Small intestine (tissue), 7 donors: ENCODE measurements around the gene ZXDC. TPM values are rescaled to one million over a fixed set of nuclear protein-coding genes. Genes with fewer than 3 reads are reported as not detected.

Experiments
- DNase-seq, 2 donors: peaks; one replicate each; pipeline versions ENCODE4 v3.0.0 to v3.0.0-alpha.2; 2013
- FAIRE-seq: peaks from 2 replicates; lab custom pipeline; 2012; peaks lifted over from hg19 to GRCh38; lab: Jason Lieb, UNC
- H3K27ac ChIP-seq, 3 donors: one replicate each; pipeline ENCODE4 v1.5.1; 2013; ENCODE audit warnings: low read length in 2 of 3, mild to moderate bottlenecking in 2 of 3, control low read depth in 1 of 3, inconsistent platforms in 1 of 3, low read depth in 1 of 3, moderate library complexity in 1 of 3
- H3K27me3 ChIP-seq, 3 donors: one replicate each; pipeline ENCODE4 v1.6.1; 2013; ENCODE audit warnings: low read length in 3 of 3, inconsistent platforms in 1 of 3; ENCODE audit not compliant: control insufficient read depth in 3 of 3, insufficient read depth in 3 of 3
- H3K36me3 ChIP-seq, 3 donors: one replicate each; pipeline ENCODE4 v1.6.1; 2013; ENCODE audit warnings: low read length in 3 of 3, inconsistent platforms in 1 of 3, low read depth in 1 of 3, mild to moderate bottlenecking in 1 of 3, moderate library complexity in 1 of 3; ENCODE audit not compliant: control insufficient read depth in 3 of 3, insufficient read depth in 2 of 3
- H3K4me1 ChIP-seq, 3 donors: one replicate each; pipeline ENCODE4 v1.6.1; 2013; ENCODE audit warnings: low read length in 2 of 3, inconsistent platforms in 1 of 3, low read depth in 1 of 3, mild to moderate bottlenecking in 1 of 3, moderate library complexity in 1 of 3; ENCODE audit not compliant: control insufficient read depth in 3 of 3, insufficient read depth in 2 of 3
- H3K4me3 ChIP-seq, 3 donors: one replicate each; pipeline ENCODE4 v1.5.1; 2013; ENCODE audit warnings: low read length in 3 of 3, control low read depth in 1 of 3, inconsistent platforms in 1 of 3, low read depth in 1 of 3, mild to moderate bottlenecking in 1 of 3, moderate library complexity in 1 of 3
- H3K9me3 ChIP-seq, 2 donors: one replicate each; pipeline ENCODE4 v1.6.1; 2013; ENCODE audit warnings: low read depth in 1 of 2, low read length in 1 of 2; ENCODE audit not compliant: control insufficient read depth in 2 of 2, insufficient read depth in 1 of 2
- WGBS, 3 donors: extraction: QIAGEN DNeasy Blood & Tissue Kit; methylation state at CpG; one replicate each; pipeline ENCODE4 v1.1.7; 2013; 5-methylcytosine and 5-hydroxymethylcytosine counted together
- polyA plus RNA-seq, 4 donors: library from polyadenylated mRNA; stranded (reverse) in 3 of 4; unstranded in 1 of 4; fragments of 200-250 nt in 3 of 4; fragments of 120-200 nt in 1 of 4; gene quantifications; one replicate each; pipeline versions ENCODE4 v1.2.1 to v1.2.3, GENCODE V29; 2013
- donor health status: healthy with polysubstance abuse.
- donor health status: control.
- donor health status: control.
- donor health status: Bipolar disorder and iron deficiency.
- donor health status: healthy.

The ZXDC gene
- polyA plus RNA-seq, 4 donors: 10.0 to 35.9 (median 13.3) TPM

DNA sequence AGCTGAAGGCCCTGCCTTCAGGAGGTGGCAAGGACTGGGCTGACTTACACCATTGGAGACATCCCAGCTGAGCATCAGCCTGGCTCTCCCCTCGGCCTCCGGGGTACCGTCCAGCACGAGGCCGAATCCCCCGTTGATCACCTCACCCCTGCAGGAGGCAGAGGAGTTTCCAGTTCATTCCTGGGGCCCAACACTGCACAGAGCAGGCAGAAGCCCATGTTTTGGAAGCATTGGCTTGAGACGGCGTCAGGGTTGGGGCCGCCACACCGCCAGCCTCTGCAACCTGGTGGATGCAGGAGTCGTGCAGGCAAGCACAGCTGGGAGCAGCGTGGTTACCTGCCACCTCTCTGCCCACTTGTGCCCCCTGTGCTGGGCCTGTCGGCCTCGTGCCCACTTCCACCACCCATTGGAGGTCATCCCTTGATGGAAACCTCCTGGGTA is 7.7 kb upstream of the ZXDC start:
- no peak for DNase-seq
- no peaks in the 10 kb centered on the region for H3K27me3 ChIP-seq
- WGBS, 3 donors: 87 to 91% (median 89%) methylated on average over 14 of the region's 14 CpGs
- no peaks in the 10 kb centered on the region for H3K9me3 ChIP-seq
- FAIRE-seq: no peak
- peaks cover 0 to 15% (median 0%) of the 10 kb centered on the region in 3 donors for H3K4me1 ChIP-seq
- H3K4me3 ChIP-seq: no peak overlapping the region
- H3K36me3 ChIP-seq: no peaks in the 10 kb centered on the region
- no peak overlapping the region for H3K27ac ChIP-seq

DNA sequence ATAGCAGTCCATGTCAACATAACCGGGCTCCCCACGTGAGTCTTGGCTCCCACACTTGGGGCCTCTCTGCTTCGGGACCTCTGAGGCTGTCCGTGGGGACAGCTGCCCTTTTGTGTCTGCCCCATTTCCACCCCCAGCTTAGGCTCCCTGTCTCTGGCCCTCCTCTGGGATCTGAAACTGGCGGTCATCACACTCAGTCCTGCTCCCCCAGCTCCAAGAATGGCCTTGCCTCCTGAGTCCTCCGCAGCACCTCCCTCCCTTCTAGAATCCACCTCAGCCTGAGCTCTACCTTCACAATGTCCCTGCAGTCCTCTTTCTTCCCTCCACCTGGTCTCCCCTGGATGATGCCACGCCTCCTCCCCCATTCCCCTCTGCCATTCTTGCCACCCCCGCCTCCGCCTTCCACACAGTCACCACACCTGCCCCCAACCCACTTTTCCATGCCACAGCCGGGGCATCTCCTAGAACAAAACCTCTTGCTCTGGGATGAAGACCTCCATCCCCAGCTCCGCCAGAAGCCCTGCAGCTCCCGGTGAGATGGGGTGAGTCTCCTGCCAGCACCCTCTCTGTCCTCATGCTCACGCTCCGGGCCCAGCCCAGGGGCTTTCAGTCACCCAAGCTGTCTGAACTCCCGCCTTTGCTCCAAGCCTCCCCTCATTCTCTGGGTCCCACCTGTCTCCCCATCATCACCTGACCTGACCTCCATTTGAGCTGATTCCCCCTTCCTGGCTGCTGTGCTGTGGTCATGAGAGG is 7.0 kb upstream of the ZXDC start:
- Histone ChIP-seq H3K27ac (peak overlapping the region in 1 of 3 donors; percentile 16), H3K4me1 (peaks cover 0 to 15% (median 0%) of the 10 kb centered on the region in 3 donors), H3K36me3 (no peaks in the 10 kb centered on the region), H3K4me3 (no peak overlapping the region), H3K9me3 (no peaks in the 10 kb centered on the region), H3K27me3 (no peaks in the 10 kb centered on the region)
- DNase-seq: no peak
- FAIRE-seq: no peak
- WGBS, 3 donors: 84 to 96% (median 93%) methylated on average over 15 of the region's 15 CpGs

DNA sequence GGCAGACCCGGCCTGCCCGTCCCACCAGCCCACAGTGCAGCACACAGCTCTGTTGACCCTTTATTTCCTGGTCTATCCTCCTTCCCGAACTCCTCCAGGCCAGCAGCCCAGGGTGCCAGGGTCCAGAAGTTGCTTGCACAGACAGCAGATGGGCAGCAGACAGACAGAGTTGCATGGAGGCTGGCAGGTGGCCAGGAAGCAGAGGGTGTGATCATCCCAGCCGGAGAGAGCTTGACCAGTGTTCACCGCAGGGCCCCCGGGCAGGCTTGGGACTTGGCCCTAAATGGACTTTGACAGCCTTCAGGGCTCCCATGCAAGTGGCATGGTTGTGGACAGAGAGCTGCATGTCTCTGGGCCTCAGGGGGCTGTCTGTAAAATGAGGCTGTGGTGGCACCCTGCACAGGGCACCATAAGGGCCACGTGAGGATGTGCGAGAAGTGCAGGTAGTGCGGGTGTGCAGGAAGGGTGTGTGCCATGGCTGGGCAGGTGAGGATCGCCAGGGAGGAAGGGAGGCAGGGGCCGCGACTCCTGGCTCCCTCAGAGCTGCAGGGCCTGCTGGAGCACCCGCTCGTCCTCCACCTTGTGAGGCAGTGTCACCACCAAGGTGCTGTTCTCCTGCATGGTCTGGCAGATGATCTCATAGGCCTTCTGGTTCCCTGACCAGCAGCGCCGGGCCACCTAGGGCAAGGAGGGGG is 6.3 kb upstream of the ZXDC start:
- H3K27ac ChIP-seq: peak overlapping the region in 1 of 3 donors; percentile 48
- no peaks in the 10 kb centered on the region for H3K27me3 ChIP-seq
- no peaks in the 10 kb centered on the region for H3K9me3 ChIP-seq
- DNase-seq (peak; percentile 51 to 79), FAIRE-seq (no peak)
- 64 to 70% (median 66%) methylated on average over 12 to 16 of the region's 16 CpGs for WGBS, 3 donors
- peaks cover 0 to 15% (median 0%) of the 10 kb centered on the region in 3 donors for H3K4me1 ChIP-seq
- H3K36me3 ChIP-seq: no peaks in the 10 kb centered on the region
- no peak overlapping the region for H3K4me3 ChIP-seq

DNA sequence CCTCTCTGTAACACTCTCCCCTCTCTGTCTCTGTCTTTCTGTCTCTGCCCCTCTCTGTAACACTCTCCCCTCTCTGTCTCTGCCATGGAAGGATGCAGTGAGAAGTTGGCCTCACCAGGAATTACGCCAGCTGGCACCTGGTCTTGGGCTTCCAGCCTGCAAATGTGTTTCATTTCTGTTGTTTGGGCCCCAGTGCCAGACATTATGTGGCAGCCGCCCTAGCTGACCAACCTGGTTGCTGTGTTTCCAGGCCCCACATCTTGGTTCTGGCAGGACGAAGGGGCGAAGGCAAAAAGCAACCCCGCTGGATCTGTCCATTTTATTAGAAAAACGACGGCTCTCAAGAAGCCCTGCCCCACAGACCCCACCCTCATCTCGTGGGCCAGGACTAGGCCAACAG is 5.2 kb upstream of the ZXDC start:
- no peak overlapping the region for H3K27ac ChIP-seq
- H3K4me3 ChIP-seq: no peak overlapping the region
- FAIRE-seq: no peak
- no peaks in the 10 kb centered on the region for H3K9me3 ChIP-seq
- no peak for DNase-seq
- H3K27me3 ChIP-seq: no peaks in the 10 kb centered on the region
- H3K36me3 ChIP-seq: no peaks in the 10 kb centered on the region
- 72 to 89% (median 84%) methylated on average over 8 of the region's 8 CpGs for WGBS, 3 donors
- H3K4me1 ChIP-seq: peaks cover 0 to 20% (median 0%) of the 10 kb centered on the region in 3 donors

DNA sequence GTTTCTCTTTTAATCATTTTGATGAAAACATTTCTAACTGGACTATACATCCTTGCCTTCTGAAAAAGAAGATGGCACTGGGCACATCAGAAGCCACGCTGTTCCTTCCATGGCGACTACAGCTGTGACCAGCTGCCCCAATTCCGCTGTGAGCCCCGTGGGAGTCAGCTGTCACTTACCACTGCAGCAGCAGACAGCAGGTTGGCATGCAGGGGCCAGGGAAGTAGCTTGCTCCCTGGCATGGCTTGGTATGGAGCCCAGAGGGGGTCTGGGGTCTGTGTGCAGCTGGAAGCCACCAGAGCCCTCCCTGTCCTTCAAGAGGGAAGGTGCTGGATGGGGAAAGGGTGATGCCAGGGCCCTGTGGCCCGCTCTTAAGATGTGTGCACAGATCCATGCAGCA is 4.5 kb upstream of the ZXDC start:
- FAIRE-seq: no peak
- H3K27me3 ChIP-seq: no peaks in the 10 kb centered on the region
- H3K4me1 ChIP-seq: peaks cover 0 to 20% (median 0%) of the 10 kb centered on the region in 3 donors
- H3K4me3 ChIP-seq: no peak overlapping the region
- WGBS, 3 donors: 75 to 90% (median 84%) methylated on average over 5 of the region's 5 CpGs
- no peak for DNase-seq
- no peaks in the 10 kb centered on the region for H3K36me3 ChIP-seq
- H3K27ac ChIP-seq: no peak overlapping the region
- no peaks in the 10 kb centered on the region for H3K9me3 ChIP-seq

DNA sequence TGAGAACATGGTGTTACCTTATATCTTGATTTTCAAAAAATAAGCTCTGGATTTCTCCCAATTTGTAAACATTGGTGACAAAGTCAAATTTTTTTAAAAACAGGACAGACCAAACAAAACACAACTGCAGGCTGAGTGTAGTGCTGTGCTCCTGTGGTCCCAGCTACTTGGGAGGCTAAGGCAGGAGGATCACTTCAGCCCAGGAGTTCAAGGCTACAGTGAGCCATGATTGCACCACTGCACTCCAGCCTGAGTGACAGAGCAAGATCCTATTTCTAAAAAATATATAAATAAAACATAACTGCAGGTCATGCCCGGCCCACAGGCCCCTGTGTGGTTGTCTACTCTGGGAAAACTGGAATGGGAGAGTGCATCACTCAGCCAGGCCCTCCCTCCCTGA is 4.0 kb upstream of the ZXDC start:
- H3K4me3 ChIP-seq: no peak overlapping the region
- H3K27ac ChIP-seq: no peak overlapping the region
- H3K27me3 ChIP-seq: no peaks in the 10 kb centered on the region
- peaks cover 0 to 20% (median 0%) of the 10 kb centered on the region in 3 donors for H3K4me1 ChIP-seq
- no peaks in the 10 kb centered on the region for H3K36me3 ChIP-seq
- no peak for FAIRE-seq
- no peaks in the 10 kb centered on the region for H3K9me3 ChIP-seq
- DNase-seq: no peak
- 69 to 93% (median 89%) methylated on average over 1 of the region's 1 CpG for WGBS, 3 donors

DNA sequence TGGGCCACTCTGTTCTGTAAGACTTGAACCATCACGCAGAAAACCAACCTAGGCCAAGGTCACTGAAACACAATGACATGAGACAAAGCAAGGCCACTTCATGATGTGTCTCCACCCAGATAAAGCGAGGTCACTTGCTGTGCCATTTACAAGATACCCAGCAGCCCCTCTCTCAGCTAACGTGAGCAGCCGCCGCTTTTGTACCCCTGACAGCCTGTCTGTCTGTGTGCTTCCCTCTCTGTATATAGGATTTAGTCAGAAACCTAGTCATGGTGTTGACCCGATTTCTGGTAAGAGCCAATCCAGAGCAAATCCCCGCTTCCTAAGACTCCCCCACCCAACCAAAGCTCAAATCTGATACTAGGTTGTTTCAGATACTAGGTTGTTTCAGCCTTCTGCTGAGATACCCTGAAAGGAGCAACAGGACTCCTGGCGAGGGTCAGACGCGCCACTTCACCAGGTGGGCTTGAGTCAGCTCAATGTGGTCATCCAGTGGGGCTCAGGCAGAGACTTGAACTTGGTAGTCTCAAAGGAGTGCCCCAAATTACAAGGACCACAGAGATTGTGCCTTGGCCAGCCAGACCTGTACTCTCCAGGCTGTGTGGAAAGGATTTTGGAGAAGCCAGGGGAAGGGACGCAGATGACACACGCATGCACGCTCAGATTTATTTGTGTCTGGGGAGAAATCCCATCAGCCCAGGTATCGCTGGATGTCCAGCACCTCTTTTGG is 3.1 kb upstream of the ZXDC start:
- no peaks in the 10 kb centered on the region for H3K9me3 ChIP-seq
- FAIRE-seq (no peak), DNase-seq (no peak)
- H3K27me3 ChIP-seq: no peaks in the 10 kb centered on the region
- 93 to 96% (median 94%) methylated on average over 14 of the region's 14 CpGs for WGBS, 3 donors
- H3K27ac ChIP-seq: no peak overlapping the region
- peaks cover 0 to 25% (median 1%) of the 10 kb centered on the region in 3 donors for H3K4me1 ChIP-seq
- H3K4me3 ChIP-seq: no peak overlapping the region
- H3K36me3 ChIP-seq: peaks cover 0 to 5% (median 0%) of the 10 kb centered on the region in 3 donors

DNA sequence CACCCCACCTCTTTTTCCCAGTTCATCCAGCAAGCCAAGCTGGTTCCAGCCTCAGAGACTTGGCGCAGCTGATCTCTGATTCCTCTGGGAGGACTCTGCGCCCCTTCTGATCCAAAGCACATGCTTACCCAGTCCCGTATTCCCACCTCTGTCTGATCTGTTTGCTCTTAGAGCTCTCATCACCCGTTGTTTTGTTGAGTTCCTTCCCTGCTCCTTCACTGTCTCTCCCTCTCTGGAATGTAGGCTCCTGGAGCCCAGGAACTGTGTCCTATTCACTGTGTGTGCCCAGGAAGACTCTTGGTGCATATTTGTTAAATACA is 1.3 kb upstream of the ZXDC start:
- 62 to 78% (median 69%) methylated on average over 4 of the region's 4 CpGs for WGBS, 3 donors
- FAIRE-seq: no peak
- H3K36me3 ChIP-seq: peaks cover 0 to 12% (median 0%) of the 10 kb centered on the region in 3 donors
- no peaks in the 10 kb centered on the region for H3K27me3 ChIP-seq
- no peak for DNase-seq
- H3K4me3 ChIP-seq: no peak overlapping the region
- H3K27ac ChIP-seq: no peak overlapping the region
- H3K4me1 ChIP-seq: peaks cover 9 to 38% (median 15%) of the 10 kb centered on the region in 3 donors
- no peaks in the 10 kb centered on the region for H3K9me3 ChIP-seq
